ENCODE measurements around the gene POMT1. TPM values are rescaled to one million over a fixed set of nuclear protein-coding genes. Genes with fewer than 3 reads are reported as not detected.
"Not testable (repeated sequence)": the region's sequence is repeated elsewhere in the genome, so short reads cannot be mapped to it uniquely, and the experiment has no call there.

Gene POMT1
- total RNA-seq, 1 experiment from 2014 or later: 29.0 TPM

DNA sequence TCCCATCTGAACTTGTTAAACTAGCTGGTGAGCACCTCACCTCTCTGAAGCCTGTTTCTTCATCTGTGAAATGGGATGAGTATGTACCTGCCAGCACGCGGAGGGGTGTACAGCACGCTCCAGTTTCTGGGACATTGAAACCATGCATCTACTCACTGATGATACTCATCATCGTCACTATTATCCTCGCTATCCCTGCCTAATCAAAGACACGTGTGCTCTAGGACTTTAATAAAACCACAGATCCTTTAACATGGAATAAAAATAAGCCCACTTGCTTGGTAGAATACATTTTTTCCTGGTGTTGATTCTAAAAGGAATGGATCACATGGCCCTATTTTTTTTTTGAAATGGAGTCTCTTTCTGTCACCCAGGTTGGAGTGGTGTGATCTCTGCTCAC lies 37.3 kb upstream of the POMT1 start:
- no peak overlapping the region for H3K9ac ChIP-seq (ENCODE audit: low read length)
- no peaks in the 10 kb centered on the region for H3K9me2 ChIP-seq (replicated peaks; ENCODE audit: insufficient read depth, low read length)
- H3K4me3 ChIP-seq (ENCODE audit: low read length): no peak overlapping the region
- H3K27ac ChIP-seq (ENCODE audit: low read length): no peak overlapping the region
- H4K20me1 ChIP-seq (ENCODE audit: insufficient read depth, low read depth, low read length): peaks cover 34% of the 10 kb centered on the region
- peaks cover 66% of the 10 kb centered on the region for H3K36me3 ChIP-seq (ENCODE audit: insufficient read depth, low read length)
- no peak overlapping the region for H2AFZ ChIP-seq (ENCODE audit: low read length)
- H3K9me3 ChIP-seq (ENCODE audit: low read length): no peaks in the 10 kb centered on the region
- H3K27me3 ChIP-seq (ENCODE audit: low read length): no peaks in the 10 kb centered on the region
- no peaks in the 10 kb centered on the region for H3K4me1 ChIP-seq (ENCODE audit: low read length)
- H3K4me2 ChIP-seq (ENCODE audit: low read depth, low read length, poor library complexity, severe bottlenecking): no peak overlapping the region
- H3K79me2 ChIP-seq (ENCODE audit: low read length): peaks cover 58% of the 10 kb centered on the region
- no peak for DNase-seq

GRCh38 chr9:131467214-131467935 lies 35.3 kb upstream of the POMT1 start:
- Histone ChIP-seq H2AFZ (ENCODE audit: low read length) (no peak overlapping the region), H3K9ac (ENCODE audit: low read length) (no peak overlapping the region), H3K4me3 (ENCODE audit: low read length) (no peak overlapping the region), H3K4me1 (ENCODE audit: low read length) (no peaks in the 10 kb centered on the region), H3K4me2 (ENCODE audit: low read depth, low read length, poor library complexity, severe bottlenecking) (no peak overlapping the region), H4K20me1 (ENCODE audit: insufficient read depth, low read depth, low read length) (peaks cover 30% of the 10 kb centered on the region), H3K36me3 (ENCODE audit: insufficient read depth, low read length) (peaks cover 68% of the 10 kb centered on the region), H3K9me3 (ENCODE audit: low read length) (no peaks in the 10 kb centered on the region), H3K27ac (ENCODE audit: low read length) (no peak overlapping the region), H3K27me3 (ENCODE audit: low read length) (no peaks in the 10 kb centered on the region), H3K79me2 (ENCODE audit: low read length) (peaks cover 60% of the 10 kb centered on the region), H3K9me2 (replicated peaks; ENCODE audit: insufficient read depth, low read length) (no peaks in the 10 kb centered on the region)
- DNase-seq: no peak

- H3K79me2 ChIP-seq (ENCODE audit: low read length): peaks cover 63% of the 10 kb centered on the region
- H3K9ac ChIP-seq (ENCODE audit: low read length): no peak overlapping the region
- H4K20me1 ChIP-seq (ENCODE audit: insufficient read depth, low read depth, low read length): peaks cover 27% of the 10 kb centered on the region
Measured at GRCh38 chr9:131468031-131468430, 34.7 kb upstream of the POMT1 start.

GRCh38 chr9:131469356-131469755 lies 33.4 kb upstream of the POMT1 start:
- Histone ChIP-seq H2AFZ (ENCODE audit: low read length) (no peak overlapping the region), H3K27ac (ENCODE audit: low read length) (no peak overlapping the region), H3K79me2 (ENCODE audit: low read length) (peaks cover 56% of the 10 kb centered on the region), H3K9ac (ENCODE audit: low read length) (no peak overlapping the region), H3K9me2 (replicated peaks; ENCODE audit: insufficient read depth, low read length) (no peaks in the 10 kb centered on the region), H4K20me1 (ENCODE audit: insufficient read depth, low read depth, low read length) (peaks cover 25% of the 10 kb centered on the region), H3K27me3 (ENCODE audit: low read length) (no peaks in the 10 kb centered on the region), H3K4me3 (ENCODE audit: low read length) (no peak overlapping the region), H3K4me1 (ENCODE audit: low read length) (no peaks in the 10 kb centered on the region), H3K36me3 (ENCODE audit: insufficient read depth, low read length) (peaks cover 74% of the 10 kb centered on the region), H3K9me3 (ENCODE audit: low read length) (no peaks in the 10 kb centered on the region), H3K4me2 (ENCODE audit: low read depth, low read length, poor library complexity, severe bottlenecking) (no peak overlapping the region)
- DNase-seq: no peak

More at GRCh38 chr9:131468031-131468430, 34.7 kb upstream of the POMT1 start:
- no peak overlapping the region for H2AFZ ChIP-seq (ENCODE audit: low read length)
- DNase-seq: no peak
- peaks cover 68% of the 10 kb centered on the region for H3K36me3 ChIP-seq (ENCODE audit: insufficient read depth, low read length)
- no peak overlapping the region for H3K4me3 ChIP-seq (ENCODE audit: low read length)
- H3K4me2 ChIP-seq (ENCODE audit: low read depth, low read length, poor library complexity, severe bottlenecking): no peak overlapping the region
- no peaks in the 10 kb centered on the region for H3K4me1 ChIP-seq (ENCODE audit: low read length)
- H3K9me3 ChIP-seq (ENCODE audit: low read length): no peaks in the 10 kb centered on the region
- H3K27ac ChIP-seq (ENCODE audit: low read length): no peak overlapping the region
- no peaks in the 10 kb centered on the region for H3K9me2 ChIP-seq (replicated peaks; ENCODE audit: insufficient read depth, low read length)
- no peaks in the 10 kb centered on the region for H3K27me3 ChIP-seq (ENCODE audit: low read length)

- Histone ChIP-seq H3K4me1 (ENCODE audit: low read length) (no peaks in the 10 kb centered on the region), H3K4me2 (ENCODE audit: low read depth, low read length, poor library complexity, severe bottlenecking) (no peak overlapping the region), H3K27me3 (ENCODE audit: low read length) (no peaks in the 10 kb centered on the region), H2AFZ (ENCODE audit: low read length) (no peak overlapping the region), H3K27ac (ENCODE audit: low read length) (no peak overlapping the region), H3K36me3 (ENCODE audit: insufficient read depth, low read length) (peaks cover 73% of the 10 kb centered on the region), H3K79me2 (ENCODE audit: low read length) (peaks cover 50% of the 10 kb centered on the region), H4K20me1 (ENCODE audit: insufficient read depth, low read depth, low read length) (peaks cover 19% of the 10 kb centered on the region), H3K9me2 (replicated peaks; ENCODE audit: insufficient read depth, low read length) (no peaks in the 10 kb centered on the region), H3K9me3 (ENCODE audit: low read length) (no peaks in the 10 kb centered on the region), H3K9ac (ENCODE audit: low read length) (no peak overlapping the region), H3K4me3 (ENCODE audit: low read length) (no peak overlapping the region)
- no peak for DNase-seq
Measured at GRCh38 chr9:131469951-131470350, 32.8 kb upstream of the POMT1 start.

DNA sequence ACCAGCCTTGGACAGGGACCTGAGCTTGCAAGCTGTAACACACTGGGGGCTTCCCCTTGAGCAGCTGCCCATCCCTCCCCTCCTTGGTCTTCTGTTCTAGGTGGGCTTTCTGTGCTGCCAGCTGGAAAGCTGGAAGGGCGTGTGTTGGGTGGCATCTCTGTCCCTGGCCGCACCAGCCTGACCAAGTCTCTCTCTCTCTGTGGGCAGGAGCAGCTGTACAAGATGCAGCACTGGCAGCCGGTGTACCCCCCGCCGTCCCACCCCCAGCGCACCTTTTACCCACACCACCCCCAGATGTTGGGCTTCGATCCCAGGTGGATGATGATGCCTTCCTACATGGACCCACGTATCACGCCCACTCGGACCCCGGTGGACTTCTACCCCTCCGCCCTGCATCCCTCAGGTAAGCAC lies 32.1 kb upstream of the POMT1 start:
- Histone ChIP-seq H3K4me1 (ENCODE audit: low read length) (no peaks in the 10 kb centered on the region), H3K9me2 (replicated peaks; ENCODE audit: insufficient read depth, low read length) (no peaks in the 10 kb centered on the region), H3K9ac (ENCODE audit: low read length) (no peak overlapping the region), H3K9me3 (ENCODE audit: low read length) (no peaks in the 10 kb centered on the region), H3K4me2 (ENCODE audit: low read depth, low read length, poor library complexity, severe bottlenecking) (no peak overlapping the region), H3K4me3 (ENCODE audit: low read length) (no peak overlapping the region), H3K27ac (ENCODE audit: low read length) (no peak overlapping the region), H3K79me2 (ENCODE audit: low read length) (peaks cover 45% of the 10 kb centered on the region), H3K36me3 (ENCODE audit: insufficient read depth, low read length) (peaks cover 68% of the 10 kb centered on the region), H3K27me3 (ENCODE audit: low read length) (no peaks in the 10 kb centered on the region), H2AFZ (ENCODE audit: low read length) (no peak overlapping the region), H4K20me1 (ENCODE audit: insufficient read depth, low read depth, low read length) (peaks cover 17% of the 10 kb centered on the region)
- no peak for DNase-seq

- H4K20me1 ChIP-seq (ENCODE audit: insufficient read depth, low read depth, low read length): peaks cover 23% of the 10 kb centered on the region
- not testable (repeated sequence) for H3K9ac ChIP-seq (ENCODE audit: low read length); H3K9me3 ChIP-seq (ENCODE audit: low read length); H3K9me2 ChIP-seq (replicated peaks; ENCODE audit: insufficient read depth, low read length); H3K27ac ChIP-seq (ENCODE audit: low read length); DNase-seq; H3K27me3 ChIP-seq (ENCODE audit: low read length); H3K4me2 ChIP-seq (ENCODE audit: low read depth, low read length, poor library complexity, severe bottlenecking); H3K4me1 ChIP-seq (ENCODE audit: low read length); H3K4me3 ChIP-seq (ENCODE audit: low read length); H2AFZ ChIP-seq (ENCODE audit: low read length)
- peaks cover 39% of the 10 kb centered on the region for H3K79me2 ChIP-seq (ENCODE audit: low read length)
- H3K36me3 ChIP-seq (ENCODE audit: insufficient read depth, low read length): peaks cover 60% of the 10 kb centered on the region
Measured at GRCh38 chr9:131472085-131472484, 30.6 kb upstream of the POMT1 start.

DNA sequence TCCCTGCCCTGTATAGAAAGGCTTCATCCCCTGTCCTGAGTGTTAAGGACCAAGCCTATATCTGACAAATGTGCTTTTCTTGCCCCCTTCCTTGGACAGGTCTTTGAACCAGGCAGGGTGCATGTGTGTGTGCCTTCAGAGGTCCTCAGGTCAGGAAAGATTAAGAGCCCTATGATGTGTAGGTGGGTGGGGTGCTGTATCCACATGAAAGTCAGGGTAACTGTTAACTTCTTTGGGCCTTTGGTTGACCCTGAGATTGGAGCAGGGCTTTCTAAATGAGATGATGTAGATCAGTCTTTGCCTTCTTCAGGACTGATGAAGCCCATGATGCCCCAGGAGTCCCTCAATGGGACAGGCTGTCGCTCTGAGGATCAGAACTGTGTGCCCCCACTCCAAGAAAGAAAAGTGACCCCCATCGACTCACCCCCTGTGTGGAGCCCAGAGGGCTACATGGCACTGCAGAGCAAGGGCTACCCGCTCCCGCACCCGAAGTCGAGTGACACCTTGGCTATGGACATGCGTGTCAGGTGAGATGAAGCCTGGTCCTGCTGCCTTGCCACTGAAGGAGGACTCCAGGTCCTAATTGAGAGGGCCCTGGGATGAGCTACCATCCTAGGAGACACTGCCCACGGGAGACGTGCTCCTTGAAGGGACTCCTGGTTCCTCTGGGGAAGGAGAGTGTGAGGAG lies 29.4 kb upstream of the POMT1 start:
- DNase-seq: no peak
- Histone ChIP-seq H3K4me2 (ENCODE audit: low read depth, low read length, poor library complexity, severe bottlenecking) (no peak overlapping the region), H3K9me2 (replicated peaks; ENCODE audit: insufficient read depth, low read length) (no peaks in the 10 kb centered on the region), H3K27me3 (ENCODE audit: low read length) (no peaks in the 10 kb centered on the region), H3K79me2 (ENCODE audit: low read length) (peaks cover 37% of the 10 kb centered on the region), H3K9me3 (ENCODE audit: low read length) (no peaks in the 10 kb centered on the region), H3K27ac (ENCODE audit: low read length) (no peak overlapping the region), H3K4me3 (ENCODE audit: low read length) (no peak overlapping the region), H3K36me3 (ENCODE audit: insufficient read depth, low read length) (peaks cover 52% of the 10 kb centered on the region), H3K9ac (ENCODE audit: low read length) (no peak overlapping the region), H3K4me1 (ENCODE audit: low read length) (no peaks in the 10 kb centered on the region), H4K20me1 (ENCODE audit: insufficient read depth, low read depth, low read length) (peaks cover 29% of the 10 kb centered on the region; the same call in 1 of the 2 replicates), H2AFZ (ENCODE audit: low read length) (no peak overlapping the region)
